Heart left ventricle (tissue), 16 donors: Measurements from ENCODE around the gene RHPN2. TPM values are rescaled to one million over a fixed set of nuclear protein-coding genes. Genes with fewer than 3 reads are reported as not detected.

Source experiments
- ATAC-seq, 4 donors: fragments of 200-7000 bp; cut with Tn5 transposase; one replicate each; pipeline ENCODE4 v1.9.1; 2020 to 2022; ENCODE audit warnings: moderate library complexity in 4 of 4, mild to moderate bottlenecking in 3 of 4, moderate number of reproducible peaks in 1 of 4
- DNase-seq, 5 donors: peaks; one replicate each; pipeline ENCODE4 v3.0.0-alpha.2; 2020
- H3K27ac ChIP-seq, 12 donors: fragments of 200-600 bp; sonication (generic) in 4 of 12; one replicate each; pipeline versions ENCODE4 v1.5.0 to v1.8.0; 2016 to 2022; ENCODE audit warnings: mild to moderate bottlenecking in 2 of 12
- H3K27me3 ChIP-seq, 9 donors: fragments of 200-600 bp; sonication (generic) in 2 of 9; one replicate each; pipeline versions ENCODE4 v1.5.1 to v1.8.0; 2016 to 2022; ENCODE audit warnings: mild to moderate bottlenecking in 3 of 9
- H3K36me3 ChIP-seq, 9 donors: fragments of 200-600 bp; sonication (generic) in 2 of 9; one replicate each; pipeline versions ENCODE4 v1.5.0 to v1.8.0; 2018 to 2022; ENCODE audit warnings: mild to moderate bottlenecking in 2 of 9
- H3K4me1 ChIP-seq, 12 donors: fragments of 200-600 bp; sonication (generic) in 4 of 12; one replicate each; pipeline versions ENCODE4 v1.5.0 to v1.8.0; 2016 to 2022; ENCODE audit warnings: mild to moderate bottlenecking in 3 of 12
- H3K4me3 ChIP-seq, 12 donors: fragments of 200-600 bp; sonication (generic) in 4 of 12; one replicate each; pipeline versions ENCODE4 v1.5.0 to v1.8.0; 2017 to 2022; ENCODE audit warnings: mild to moderate bottlenecking in 9 of 12, moderate library complexity in 4 of 12
- H3K9me3 ChIP-seq, 12 donors: fragments of 200-600 bp; sonication (generic) in 4 of 12; one replicate each; pipeline versions ENCODE4 v1.5.0 to v1.8.0; 2016 to 2022; ENCODE audit warnings: mild to moderate bottlenecking in 1 of 12
- CTCF ChIP-seq, 12 donors: fragments of 200-600 bp; sonication (generic) in 4 of 12; IDR thresholded peaks; one replicate each; pipeline versions ENCODE4 v1.5.0 to v1.8.0; 2018 to 2022; ENCODE audit warnings: antibody characterized with exemption in 12 of 12, mild to moderate bottlenecking in 5 of 12
- POLR2A ChIP-seq, 2 donors: fragments of 450-650 bp; IDR thresholded peaks; one replicate each; pipeline ENCODE4 v1.6.1; 2017; ENCODE audit warnings: antibody characterized with exemption in 2 of 2, mild to moderate bottlenecking in 2 of 2, moderate library complexity in 2 of 2
- WGBS, 4 donors: extraction: QIAGEN DNeasy Blood & Tissue Kit in 2 of 4; methylation state at CpG; one replicate each; pipeline versions ENCODE4 v1.1.5 to v1.1.7; 2013 to 2018; 5-methylcytosine and 5-hydroxymethylcytosine counted together
- intact Hi-C, 10 donors: fragments of 100-400 bp; cut with DNase I; formaldehyde crosslinking; loops; one replicate each; pipeline versions ENCODE4 v1.11.1 to v1.14.2; 2022
- long read RNA-seq, 3 donors: library from polyadenylated mRNA; unstranded; transcript quantifications; one replicate each; pipeline ENCODE4 v2.0.0, GENCODE V29; 2020 to 2021
- polyA plus RNA-seq, 2 donors: library from polyadenylated mRNA; stranded (reverse); fragments of 200-250 nt; gene quantifications; one replicate each; pipeline ENCODE4 v1.2.3, GENCODE V29; 2013
- total RNA-seq, 9 donors: library from RNA; depleted of rRNA in 2 of 9; stranded (reverse); fragments of >200 nt in 2 of 9; fragmentation: NEBNext Ultra II Directional in 3 of 9; extraction: Animal tissue kit (Norgen Biotek cat#: 25700) in 3 of 9; gene quantifications; one replicate each; pipeline versions ENCODE4 v1.1.0 to v1.2.4, GENCODE V29; 2016 to 2023
- donor health status: ischemic (EF 13 %, LVEDD 7.1; RV severe dilation, severe dysfunction).
- donor health status: healthy with polysubstance abuse.
- donor health status: DM: no; HTN: yes; CAD: no.
- donor health status: DM: no; HTN: no; CAD: no.
- donor health status: ischemic (EF 25% LVEDD 6.9; RV normal size, moderate dysfunction).
- donor health status: ischemic (EF 25% LVEDD 5.7; RV mildly dilated, moderate dysfunction).
- donor health status: healthy.
- donor health status: DM: yes; HTN: yes; CAD: no.
- donor health status: ischemic (EF 35%, LVEDD 5.7; RV mildly dilated, moderate dysfunction).
- donor health status: nonischemic (EF 11% LVEDD 7.7; RV severe dilation, severe dysfunction).
- donor health status: DM: yes; HTN: yes; CAD: no.
- donor health status: PGD.
- donor health status: ischemic (EF 29% LVEDD 5.4; RV normal size, mild dysfunction).
- donor health status: nonischemic (EF 23%, LVEDD 6.1; RV moderate dilation, normal function).

Gene RHPN2
- total RNA-seq (1 to 10 TPM in 7 of 9 donors, under 1 TPM in 2; 0.35 to 3.7 (median 1.9) TPM), polyA plus RNA-seq (1 to 10 TPM in 1 of 2 donors, under 1 TPM in 1; 0.72 to 1.1 TPM)
- long read RNA-seq, donor 1, partial matches to known transcripts = 1 of 1 reads
- long read RNA-seq, donor 1, other reads (novel, unspliced or antisense) = 0 of 1 reads
- long read RNA-seq, donor 2, partial matches to known transcripts = 2 of 3 reads
- long read RNA-seq, donor 2, other reads (novel, unspliced or antisense) = 0 of 3 reads
- long read RNA-seq, donor 3, partial matches to known transcripts = 1 of 1 reads
- long read RNA-seq, donor 3, other reads (novel, unspliced or antisense) = 0 of 1 reads

- TF ChIP-seq POLR2A (IDR thresholded peaks at IDR 0.05) (no peak), CTCF (IDR thresholded peaks at IDR 0.05) (no peak)
- ATAC-seq (peak; percentile 33 to 95 (median 86)), DNase-seq (peak; percentile 48 to 76 (median 63))
- peaks cover 0 to 23% (median 4%) of the 10 kb centered on the region in 12 donors for H3K4me1 ChIP-seq
- intact Hi-C loops = no loop called here
- 3 to 20% (median 3%) methylated on average over 4 to 86 of the region's 86 CpGs for WGBS, 4 donors
- no peaks in the 10 kb centered on the region for H3K36me3 ChIP-seq
- H3K9me3 ChIP-seq = no peaks in the 10 kb centered on the region
- H3K4me3 ChIP-seq = peak within 1 kb of the TSS; percentile 34 to 80 (median 62)
- H3K27me3 ChIP-seq = peaks cover 0 to 44% (median 17%) of the 10 kb centered on the region in 9 donors
- peak within 1 kb of the TSS in 1 of 12 donors; percentile 33 for H3K27ac ChIP-seq
Measured at GRCh38 chr19:33064792-33065550, at the start of gene RHPN2. RHPN2 (minus strand) TSS chr19:33064888; CDS start chr19:33064852, 36 bp downstream.

DNA sequence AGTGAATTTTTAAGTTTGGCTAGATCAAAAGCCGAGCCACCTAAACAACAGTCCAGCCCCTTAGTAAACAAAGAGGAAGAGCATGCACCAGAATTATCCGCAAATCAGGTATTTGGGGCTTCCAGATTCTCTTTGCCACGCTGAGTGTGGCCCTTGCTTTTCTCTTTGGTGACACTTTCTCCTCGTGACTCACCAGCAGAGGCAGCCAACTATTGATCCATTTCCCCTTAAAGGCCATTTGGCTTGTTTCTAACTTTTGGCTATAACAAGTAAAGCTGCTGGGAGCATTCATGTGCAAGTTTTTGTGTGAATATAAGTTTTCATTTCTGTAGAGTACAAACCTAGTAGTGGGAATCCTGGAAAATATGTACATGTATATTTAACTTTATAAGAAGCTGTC lies 49.6 kb upstream of the RHPN2 start:
- no peak for DNase-seq
- 80 to 93% (median 88%) methylated on average over 4 of the region's 4 CpGs for WGBS, 4 donors
- intact Hi-C loops = loop anchor here in 2 of 10 donors (10.0 kb wide), 2 partner anchors 140 to 520 kb away; partner anchors contain the start of genes CEP89 (in 1 of the 2) and FAAP24 (in 1 of the 2)
- no peak for ATAC-seq
- peaks cover 0 to 100% (median 89%) of the 10 kb centered on the region in 9 donors for H3K36me3 ChIP-seq
- no peak overlapping the region for H3K27ac ChIP-seq
- TF ChIP-seq CTCF (IDR thresholded peaks at IDR 0.05) (no peak), POLR2A (IDR thresholded peaks at IDR 0.05) (no peak)
- H3K4me3 ChIP-seq = no peak overlapping the region
- H3K4me1 ChIP-seq = no peaks in the 10 kb centered on the region
- no peaks in the 10 kb centered on the region for H3K27me3 ChIP-seq
- H3K9me3 ChIP-seq = no peaks in the 10 kb centered on the region

DNA sequence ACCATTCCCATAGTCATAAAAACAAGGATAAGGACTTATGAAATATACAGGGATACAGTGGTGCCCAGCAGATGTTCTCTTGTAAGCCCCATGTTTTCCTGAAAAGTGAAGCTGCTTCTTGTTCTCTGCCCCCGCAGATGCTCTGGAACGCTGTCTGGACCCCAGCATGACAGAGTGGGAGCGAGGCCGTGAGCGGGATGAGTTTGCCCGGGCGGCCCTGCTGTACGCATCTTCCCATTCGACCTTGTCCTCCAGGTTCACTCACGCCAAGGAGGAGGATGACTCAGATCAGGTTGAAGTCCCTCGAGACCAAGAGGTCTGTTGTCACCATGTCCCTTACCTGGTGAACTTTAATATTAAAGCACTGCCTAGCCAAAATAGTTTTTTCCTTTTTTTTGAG lies 46.9 kb upstream of the RHPN2 start:
- ATAC-seq (no peak), DNase-seq (no peak)
- Histone ChIP-seq H3K36me3 (peaks cover 0 to 100% (median 96%) of the 10 kb centered on the region in 9 donors), H3K27ac (no peak overlapping the region), H3K4me3 (no peak overlapping the region), H3K9me3 (no peaks in the 10 kb centered on the region), H3K4me1 (no peaks in the 10 kb centered on the region), H3K27me3 (no peaks in the 10 kb centered on the region)
- intact Hi-C loops = loop anchor here in 2 of 10 donors (10.0 kb wide), 2 partner anchors 137 to 517 kb away; partner anchors contain the start of genes CEP89 (in 1 of the 2) and FAAP24 (in 1 of the 2)
- WGBS, 4 donors = 92 to 96% (median 93%) methylated on average over 11 of the region's 11 CpGs
- TF ChIP-seq POLR2A (IDR thresholded peaks at IDR 0.05) (no peak), CTCF (IDR thresholded peaks at IDR 0.05) (no peak)
